Measurements from ENCODE around the gene INPP5A. TPM values are rescaled to one million over a fixed set of nuclear protein-coding genes. Genes with fewer than 3 reads are reported as not detected.
"Not testable (repeated sequence)": the region's sequence is repeated elsewhere in the genome, so short reads cannot be mapped to it uniquely, and the experiment has no call there.

INPP5A gene
- total and polyA plus RNA-seq, 10 donors: 11.1 to 41.3 (median 30.8) TPM

DNA sequence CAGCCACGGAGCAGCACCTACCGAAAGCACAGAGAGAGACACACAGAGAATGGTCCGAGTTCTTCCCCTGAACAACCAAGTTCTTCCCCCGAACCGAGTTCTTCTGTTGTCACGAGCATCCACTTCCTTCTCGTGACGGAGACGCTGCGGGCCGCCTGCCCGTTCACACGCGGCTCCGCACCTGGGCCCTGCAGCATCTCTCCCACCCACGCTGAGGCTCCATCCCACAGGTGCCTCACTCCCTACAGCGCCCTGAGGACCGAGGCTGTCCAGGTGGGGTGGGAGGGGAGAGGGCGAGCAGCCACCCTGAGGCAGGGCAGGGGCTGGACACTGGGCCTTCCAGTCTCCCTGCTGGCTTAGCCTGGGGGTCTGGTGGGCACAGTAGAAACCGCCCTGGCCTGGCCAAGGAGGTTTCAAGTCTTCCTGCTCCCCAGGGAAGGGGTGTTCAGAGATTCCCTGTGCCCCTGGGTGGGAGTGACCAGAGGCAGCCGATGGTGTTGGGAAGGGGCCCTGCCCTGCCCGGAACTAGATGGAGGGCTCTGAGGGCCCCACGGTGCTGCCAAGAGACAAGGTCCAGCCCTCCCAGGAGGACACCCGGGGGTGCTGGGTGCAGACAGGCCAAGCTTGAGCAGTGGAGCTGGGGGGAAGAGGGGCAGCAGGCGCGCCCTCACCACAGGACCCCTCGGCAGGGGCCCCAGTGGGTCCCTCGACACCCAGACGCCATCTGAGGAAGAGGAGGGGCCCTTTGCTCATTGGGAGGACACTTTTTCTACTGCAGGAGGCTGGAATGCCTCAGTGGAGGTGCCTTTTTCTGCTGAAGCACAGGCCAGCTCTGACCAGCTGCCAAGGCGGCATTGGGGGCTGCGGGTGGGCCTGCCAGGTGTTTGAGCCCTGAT is 253.6 kb downstream of the INPP5A start:
- intact Hi-C loops (cut with DNase I; ENCODE audit: low total_unique reads): no loop called here
- Histone ChIP-seq H3K36me3 (no peaks in the 10 kb centered on the region), H3K27me3 (replicated peaks in 1 of 7) (peaks cover 14 to 84% (median 65%) of the 10 kb centered on the region in 7 donors), H3K4me1 (peaks cover 17 to 29% (median 25%) of the 10 kb centered on the region in 6 donors), H3K9me3 (no peaks in the 10 kb centered on the region), H3K27ac (no peak overlapping the region), H3K4me3 (no peak overlapping the region)
- WGBS, 5 donors: 48 to 57% (median 52%) methylated on average over 29 to 31 of the region's 31 CpGs
- DNase-seq: no peak
- TF ChIP-seq, protein P1, sequence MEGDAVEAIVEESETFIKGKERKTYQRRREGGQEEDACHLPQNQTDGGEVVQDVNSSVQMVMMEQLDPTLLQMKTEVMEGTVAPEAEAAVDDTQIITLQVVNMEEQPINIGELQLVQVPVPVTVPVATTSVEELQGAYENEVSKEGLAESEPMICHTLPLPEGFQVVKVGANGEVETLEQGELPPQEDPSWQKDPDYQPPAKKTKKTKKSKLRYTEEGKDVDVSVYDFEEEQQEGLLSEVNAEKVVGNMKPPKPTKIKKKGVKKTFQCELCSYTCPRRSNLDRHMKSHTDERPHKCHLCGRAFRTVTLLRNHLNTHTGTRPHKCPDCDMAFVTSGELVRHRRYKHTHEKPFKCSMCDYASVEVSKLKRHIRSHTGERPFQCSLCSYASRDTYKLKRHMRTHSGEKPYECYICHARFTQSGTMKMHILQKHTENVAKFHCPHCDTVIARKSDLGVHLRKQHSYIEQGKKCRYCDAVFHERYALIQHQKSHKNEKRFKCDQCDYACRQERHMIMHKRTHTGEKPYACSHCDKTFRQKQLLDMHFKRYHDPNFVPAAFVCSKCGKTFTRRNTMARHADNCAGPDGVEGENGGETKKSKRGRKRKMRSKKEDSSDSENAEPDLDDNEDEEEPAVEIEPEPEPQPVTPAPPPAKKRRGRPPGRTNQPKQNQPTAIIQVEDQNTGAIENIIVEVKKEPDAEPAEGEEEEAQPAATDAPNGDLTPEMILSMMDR (IDR thresholded peaks at IDR 0.05 in 8 of 11, conservative IDR thresholded peaks at IDR 0.05 in 3 of 11): no peak
- TF ChIP-seq POLR2AphosphoS5 (IDR thresholded peaks at IDR 0.05) (no peak), POLR2A (IDR thresholded peaks at IDR 0.05) (no peak)

DNA sequence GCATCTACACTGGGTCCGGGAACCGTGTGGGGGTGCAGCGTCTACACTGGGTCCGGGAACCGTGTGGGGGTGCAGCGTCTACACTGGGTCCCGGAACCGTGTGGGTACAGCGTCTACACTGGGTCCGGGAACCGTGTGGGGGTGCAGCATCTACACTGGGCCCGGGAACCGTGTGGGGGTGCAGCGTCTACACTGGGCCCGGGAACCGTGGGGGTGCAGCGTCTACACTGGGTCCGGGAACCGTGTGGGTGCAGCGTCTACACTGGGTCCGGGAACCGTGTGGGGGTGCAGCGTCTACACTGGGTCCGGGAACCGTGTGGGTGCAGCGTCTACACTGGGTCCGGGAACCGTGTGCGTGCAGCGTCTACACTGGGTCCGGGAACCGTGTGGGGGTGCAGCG is 254.5 kb downstream of the INPP5A start:
- intact Hi-C loops (cut with DNase I; ENCODE audit: low total_unique reads): not testable (repeated sequence)

DNA sequence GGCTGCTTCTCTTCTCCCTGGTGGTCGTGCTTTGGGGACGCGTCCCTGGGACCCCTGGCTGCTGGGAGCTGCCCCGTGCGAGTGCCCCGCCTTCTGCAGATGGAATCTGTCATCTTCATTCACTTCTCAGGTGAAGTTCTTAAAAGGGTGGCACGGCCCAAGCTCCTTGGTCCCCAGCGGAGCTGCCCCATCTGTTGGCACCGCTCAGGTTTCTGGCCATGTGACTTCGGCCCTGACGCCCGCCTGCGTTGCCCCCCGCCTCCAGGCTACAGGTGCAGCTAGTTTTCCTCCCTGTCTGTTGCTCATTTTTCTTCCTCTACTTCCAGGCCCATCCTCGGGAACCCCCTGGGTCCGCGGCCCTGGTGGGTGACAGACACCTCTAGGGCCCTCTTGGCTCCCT is 255.2 kb downstream of the INPP5A start:
- Histone ChIP-seq H3K9me3 (no peaks in the 10 kb centered on the region), H3K27me3 (replicated peaks in 1 of 7) (peaks cover 0 to 71% (median 48%) of the 10 kb centered on the region in 7 donors), H3K27ac (no peak overlapping the region), H3K36me3 (no peaks in the 10 kb centered on the region), H3K4me1 (peaks cover 3 to 13% (median 9%) of the 10 kb centered on the region in 6 donors), H3K4me3 (no peak overlapping the region)
- intact Hi-C loops (cut with DNase I; ENCODE audit: low total_unique reads): no loop called here
- DNase-seq: no peak
- TF ChIP-seq, protein P1 (IDR thresholded peaks at IDR 0.05 in 8 of 11, conservative IDR thresholded peaks at IDR 0.05 in 3 of 11): no peak
- 74 to 89% (median 85%) methylated on average over 11 to 17 of the region's 17 CpGs for WGBS, 5 donors

More for the DNA sequence above, 254.5 kb downstream of the INPP5A start:
- DNase-seq, H3K4me3 ChIP-seq, H3K9me3 ChIP-seq, H3K27ac ChIP-seq, H3K36me3 ChIP-seq: not testable (repeated sequence)
- Histone ChIP-seq H3K4me1 (peaks cover 8 to 20% (median 16%) of the 10 kb centered on the region in 6 donors), H3K27me3 (replicated peaks in 1 of 7) (peaks cover 5 to 78% (median 55%) of the 10 kb centered on the region in 7 donors)
- WGBS, 5 donors: 90 to 96% (median 95%) methylated on average over 2 to 33 of the region's 33 CpGs

DNA sequence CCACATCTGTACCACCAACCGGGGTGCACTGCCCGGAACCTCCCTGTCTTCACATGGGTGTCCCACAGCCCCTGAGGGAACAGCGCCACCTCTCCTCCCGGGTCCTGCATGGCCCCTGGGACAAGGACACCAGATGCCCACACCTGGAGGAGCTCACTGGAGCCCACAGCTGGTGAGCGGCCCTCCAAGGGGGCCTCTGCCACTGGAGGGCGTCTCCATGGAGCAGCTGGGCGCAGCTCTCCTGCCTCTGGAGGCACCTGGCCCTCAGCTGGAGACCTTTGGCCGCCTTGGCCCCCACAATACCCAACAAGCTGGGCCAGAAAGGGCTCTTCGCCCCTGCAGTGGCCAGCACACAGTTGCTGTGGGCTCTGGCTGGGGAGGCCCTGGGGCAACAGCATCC is 255.6 kb downstream of the INPP5A start:
- intact Hi-C loops (cut with DNase I; ENCODE audit: low total_unique reads): no loop called here
- TF ChIP-seq, protein P1 (IDR thresholded peaks at IDR 0.05 in 8 of 11, conservative IDR thresholded peaks at IDR 0.05 in 3 of 11): no peak
- TF ChIP-seq POLR2A (IDR thresholded peaks at IDR 0.05) (no peak), POLR2AphosphoS5 (IDR thresholded peaks at IDR 0.05) (no peak)
- DNase-seq: no peak
- no peak overlapping the region for H3K27ac ChIP-seq
- 75 to 100% (median 86%) methylated on average over 1 to 9 of the region's 9 CpGs for WGBS, 5 donors
- peaks cover 0 to 9% (median 5%) of the 10 kb centered on the region in 6 donors for H3K4me1 ChIP-seq
- no peaks in the 10 kb centered on the region for H3K9me3 ChIP-seq
- H3K27me3 ChIP-seq (replicated peaks in 1 of 7): peaks cover 0 to 67% (median 44%) of the 10 kb centered on the region in 7 donors
- no peaks in the 10 kb centered on the region for H3K36me3 ChIP-seq
- H3K4me3 ChIP-seq: no peak overlapping the region
